ENCODE data around the gene KRT76.

GRCh38 chr12:52796839-52797528 is 19.8 kb upstream of the KRT76 start:
- TF ChIP-seq YY1 (IDR thresholded peaks at IDR 0.05; ENCODE audit: extremely low read depth, insufficient replicate concordance, low read depth, low read length) = no peak
- TF ChIP-seq MAX (IDR thresholded peaks at IDR 0.05) = no peak
- TF ChIP-seq, protein P1, sequence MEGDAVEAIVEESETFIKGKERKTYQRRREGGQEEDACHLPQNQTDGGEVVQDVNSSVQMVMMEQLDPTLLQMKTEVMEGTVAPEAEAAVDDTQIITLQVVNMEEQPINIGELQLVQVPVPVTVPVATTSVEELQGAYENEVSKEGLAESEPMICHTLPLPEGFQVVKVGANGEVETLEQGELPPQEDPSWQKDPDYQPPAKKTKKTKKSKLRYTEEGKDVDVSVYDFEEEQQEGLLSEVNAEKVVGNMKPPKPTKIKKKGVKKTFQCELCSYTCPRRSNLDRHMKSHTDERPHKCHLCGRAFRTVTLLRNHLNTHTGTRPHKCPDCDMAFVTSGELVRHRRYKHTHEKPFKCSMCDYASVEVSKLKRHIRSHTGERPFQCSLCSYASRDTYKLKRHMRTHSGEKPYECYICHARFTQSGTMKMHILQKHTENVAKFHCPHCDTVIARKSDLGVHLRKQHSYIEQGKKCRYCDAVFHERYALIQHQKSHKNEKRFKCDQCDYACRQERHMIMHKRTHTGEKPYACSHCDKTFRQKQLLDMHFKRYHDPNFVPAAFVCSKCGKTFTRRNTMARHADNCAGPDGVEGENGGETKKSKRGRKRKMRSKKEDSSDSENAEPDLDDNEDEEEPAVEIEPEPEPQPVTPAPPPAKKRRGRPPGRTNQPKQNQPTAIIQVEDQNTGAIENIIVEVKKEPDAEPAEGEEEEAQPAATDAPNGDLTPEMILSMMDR (IDR thresholded peaks at IDR 0.05 in 2 of 3, conservative IDR thresholded peaks at IDR 0.05 in 1 of 3; ENCODE audit: borderline replicate concordance in 1 of 3, insufficient read depth in 1 of 3, low read depth in 2 of 3, low read length in 2 of 3) = no peak
- no peak for TF ChIP-seq SRF (IDR thresholded peaks at IDR 0.05; ENCODE audit: low read depth)
- no peak for TF ChIP-seq POLR2A (IDR thresholded peaks at IDR 0.05; ENCODE audit: borderline replicate concordance, extremely low read depth, insufficient read depth, insufficient read length)
- no peak for TF ChIP-seq POLR2AphosphoS5 (IDR thresholded peaks at IDR 0.05; ENCODE audit: low read depth, low read length)
- no peak for TF ChIP-seq EZH2 (IDR thresholded peaks at IDR 0.05)
- no peak for TF ChIP-seq CEBPB (IDR thresholded peaks at IDR 0.05; ENCODE audit: low read depth)
